HUES6 (cell line): ENCODE data around the gene UBE2J1.
A peak's percentile ranks its signal among the peaks of the same experiment; 100 is the strongest.

ENCODE experiments used
- H3K27ac ChIP-seq: 2 replicates; pipeline ENCODE4 v1.7.0; 2013; ENCODE audit warnings: low read depth, mild to moderate bottlenecking, low read length, inconsistent platforms
- H3K27me3 ChIP-seq: 2 replicates; pipeline ENCODE4 v1.6.1; 2013; ENCODE audit warnings: low read length; ENCODE audit not compliant: control insufficient read depth, insufficient read depth
- H3K36me3 ChIP-seq: 2 replicates; pipeline ENCODE4 v1.6.1; 2013; ENCODE audit warnings: low read length; ENCODE audit not compliant: control insufficient read depth, insufficient read depth
- H3K4me1 ChIP-seq: 2 replicates; pipeline ENCODE4 v1.6.1; 2013; ENCODE audit warnings: low read length; ENCODE audit not compliant: control insufficient read depth, insufficient read depth
- H3K4me3 ChIP-seq: 2 replicates; pipeline ENCODE4 v1.5.1; 2013; ENCODE audit warnings: low read depth, low read length
- H3K9ac ChIP-seq: one replicate; pipeline ENCODE4 v1.6.1; 2013; ENCODE audit warnings: mild to moderate bottlenecking, low read length
- H3K9me3 ChIP-seq: 2 replicates; pipeline ENCODE4 v1.6.1; 2013; ENCODE audit warnings: low read depth, low read length; ENCODE audit not compliant: control insufficient read depth, insufficient read depth

Gene UBE2J1

GRCh38 chr6:89361171-89361570, 8.6 kb upstream of the UBE2J1 start:
- peaks cover 5% of the 10 kb centered on the region; the same call in 1 of the 2 replicates for H3K4me1 ChIP-seq
- no peak overlapping the region for H3K4me3 ChIP-seq
- no peaks in the 10 kb centered on the region for H3K36me3 ChIP-seq
- H3K9me3 ChIP-seq = no peaks in the 10 kb centered on the region
- H3K27ac ChIP-seq = no peak overlapping the region
- no peak overlapping the region for H3K9ac ChIP-seq
- H3K27me3 ChIP-seq = no peaks in the 10 kb centered on the region; the same call in 1 of the 2 replicates

- no peaks in the 10 kb centered on the region; the same call in 1 of the 2 replicates for H3K27me3 ChIP-seq
- H3K4me1 ChIP-seq = peaks cover 5% of the 10 kb centered on the region; the same call in 1 of the 2 replicates
- no peaks in the 10 kb centered on the region for H3K9me3 ChIP-seq
- no peak overlapping the region for H3K4me3 ChIP-seq
- H3K9ac ChIP-seq = no peak overlapping the region
- no peaks in the 10 kb centered on the region for H3K36me3 ChIP-seq
- no peak overlapping the region for H3K27ac ChIP-seq
Observed at GRCh38 chr6:89360415-89360999, 8.0 kb upstream of the UBE2J1 start.

GRCh38 chr6:89359561-89359960, 7.0 kb upstream of the UBE2J1 start:
- no peak overlapping the region for H3K27ac ChIP-seq
- no peaks in the 10 kb centered on the region for H3K36me3 ChIP-seq
- peaks cover 5% of the 10 kb centered on the region; the same call in 1 of the 2 replicates for H3K4me1 ChIP-seq
- no peaks in the 10 kb centered on the region; the same call in 1 of the 2 replicates for H3K27me3 ChIP-seq
- H3K4me3 ChIP-seq = no peak overlapping the region
- H3K9ac ChIP-seq = no peak overlapping the region
- H3K9me3 ChIP-seq = no peaks in the 10 kb centered on the region

GRCh38 chr6:89357390-89357789, 4.9 kb upstream of the UBE2J1 start:
- Histone ChIP-seq H3K4me3 (no peak overlapping the region), H3K9ac (no peak overlapping the region), H3K27me3 (no peaks in the 10 kb centered on the region; the same call in 1 of the 2 replicates), H3K9me3 (no peaks in the 10 kb centered on the region), H3K27ac (no peak overlapping the region), H3K4me1 (peaks cover 5% of the 10 kb centered on the region; the same call in 1 of the 2 replicates), H3K36me3 (no peaks in the 10 kb centered on the region)

- Histone ChIP-seq H3K27me3 (peaks cover under 1% of the 10 kb centered on the region; the same call in 1 of the 2 replicates), H3K9me3 (no peaks in the 10 kb centered on the region), H3K4me3 (no peak overlapping the region), H3K36me3 (no peaks in the 10 kb centered on the region), H3K27ac (no peak overlapping the region), H3K9ac (no peak overlapping the region), H3K4me1 (peaks cover 7% of the 10 kb centered on the region)
Observed at GRCh38 chr6:89356642-89357170, 4.2 kb upstream of the UBE2J1 start.

- Histone ChIP-seq H3K27me3 (peaks cover 5% of the 10 kb centered on the region; the same call in 1 of the 2 replicates), H3K4me1 (peaks cover 13% of the 10 kb centered on the region), H3K36me3 (no peaks in the 10 kb centered on the region), H3K9me3 (no peaks in the 10 kb centered on the region), H3K27ac (no peak overlapping the region), H3K4me3 (no peak overlapping the region), H3K9ac (no peak overlapping the region)
Observed at GRCh38 chr6:89355511-89356194, 3.1 kb upstream of the UBE2J1 start.

GRCh38 chr6:89353702-89354392, 1.3 kb upstream of the UBE2J1 start:
- Histone ChIP-seq H3K9me3 (no peaks in the 10 kb centered on the region), H3K27ac (no peak overlapping the region), H3K27me3 (peaks cover 5% of the 10 kb centered on the region; the same call in 1 of the 2 replicates), H3K4me1 (peaks cover 11% of the 10 kb centered on the region; the same call in 1 of the 2 replicates), H3K36me3 (no peaks in the 10 kb centered on the region), H3K9ac (no peak overlapping the region), H3K4me3 (no peak overlapping the region)

GRCh38 chr6:89353118-89353556, 615 bp upstream of the UBE2J1 start:
- H3K27me3 ChIP-seq = peaks cover 5% of the 10 kb centered on the region; the same call in 1 of the 2 replicates
- peak overlapping the region; percentile 97 for H3K9ac ChIP-seq
- no peaks in the 10 kb centered on the region for H3K36me3 ChIP-seq
- peak overlapping the region; percentile 36; the same call in 1 of the 2 replicates for H3K27ac ChIP-seq
- peak overlapping the region; percentile 68 for H3K4me3 ChIP-seq
- peaks cover 18% of the 10 kb centered on the region; the same call in 1 of the 2 replicates for H3K4me1 ChIP-seq
- H3K9me3 ChIP-seq = no peaks in the 10 kb centered on the region

GRCh38 chr6:89351671-89352277, 748 bp downstream of the UBE2J1 start:
- Histone ChIP-seq H3K36me3 (no peaks in the 10 kb centered on the region), H3K27ac (no peak overlapping the region), H3K9me3 (no peaks in the 10 kb centered on the region), H3K27me3 (peaks cover 5% of the 10 kb centered on the region; the same call in 1 of the 2 replicates), H3K4me3 (peak overlapping the region; percentile 68), H3K4me1 (peaks cover 31% of the 10 kb centered on the region), H3K9ac (peak overlapping the region; percentile 97)

GRCh38 chr6:89350281-89350966, 2.1 kb downstream of the UBE2J1 start:
- Histone ChIP-seq H3K4me3 (no peak overlapping the region), H3K9ac (no peak overlapping the region), H3K27ac (no peak overlapping the region), H3K27me3 (peaks cover 5% of the 10 kb centered on the region; the same call in 1 of the 2 replicates), H3K4me1 (peaks cover 39% of the 10 kb centered on the region), H3K9me3 (no peaks in the 10 kb centered on the region), H3K36me3 (no peaks in the 10 kb centered on the region)
